ENCODE results near the gene MLLT3.

The MLLT3 gene

GRCh38 chr9:20390400-20390799 lies 231.9 kb downstream of the MLLT3 start:
- no peak for DNase-seq

GRCh38 chr9:20387062-20387461 lies 235.2 kb downstream of the MLLT3 start:
- no peak for DNase-seq

GRCh38 chr9:20384642-20385041 lies 237.7 kb downstream of the MLLT3 start:
- no peak for DNase-seq

GRCh38 chr9:20382460-20383071 lies 239.7 kb downstream of the MLLT3 start:
- DNase-seq, result no peak

- DNase-seq, result no peak
Measured at GRCh38 chr9:20380546-20380945, 241.8 kb downstream of the MLLT3 start.

- DNase-seq, result no peak
Measured at GRCh38 chr9:20379804-20380225, 242.5 kb downstream of the MLLT3 start.

GRCh38 chr9:20378851-20379250 lies 243.4 kb downstream of the MLLT3 start:
- DNase-seq, result no peak

GRCh38 chr9:20377790-20378189 lies 244.5 kb downstream of the MLLT3 start:
- no peak for DNase-seq

- DNase-seq, result no peak
Measured at GRCh38 chr9:20376731-20377375, 245.4 kb downstream of the MLLT3 start.

GRCh38 chr9:20376042-20376441 lies 246.3 kb downstream of the MLLT3 start:
- DNase-seq, result no peak

GRCh38 chr9:20373263-20373662 lies 249.0 kb downstream of the MLLT3 start:
- no peak for DNase-seq

GRCh38 chr9:20369391-20369790 lies 252.9 kb downstream of the MLLT3 start:
- DNase-seq, result no peak

GRCh38 chr9:20367855-20368254 lies 254.4 kb downstream of the MLLT3 start:
- no peak for DNase-seq

GRCh38 chr9:20364959-20365358 lies 257.3 kb downstream of the MLLT3 start:
- DNase-seq, result no peak

GRCh38 chr9:20363233-20363632 lies 259.1 kb downstream of the MLLT3 start:
- DNase-seq, result no peak

- DNase-seq, result no peak
Measured at GRCh38 chr9:20361656-20362570, 260.4 kb downstream of the MLLT3 start.

GRCh38 chr9:20361229-20361628 lies 261.1 kb downstream of the MLLT3 start:
- DNase-seq, result no peak

GRCh38 chr9:20358207-20358606 lies 264.1 kb downstream of the MLLT3 start:
- DNase-seq, result no peak

- DNase-seq, result no peak
Measured at GRCh38 chr9:20357037-20357432, 265.3 kb downstream of the MLLT3 start.

GRCh38 chr9:20356403-20357036 lies 265.8 kb downstream of the MLLT3 start:
- peak in 52 of 56 donors; percentile 2 to 83 (median 50) for DNase-seq

- DNase-seq, result no peak
Measured at GRCh38 chr9:20355022-20355421, 267.3 kb downstream of the MLLT3 start.
